H1 (cell line): ENCODE results near the gene UTP14C. TPM values are rescaled to one million over a fixed set of nuclear protein-coding genes. Genes with fewer than 3 reads are reported as not detected.

Experiments used
- CTCF ChIA-PET: fragments of 300-600 bp; sonication (Branson Sonifier 250); formaldehyde crosslinking; loops from one replicate; lab custom pipeline; 2021; ENCODE audit not compliant: partially characterized antibody; lab: Charles Lee
- POLR2A ChIA-PET: fragments of 300-600 bp; sonication (Branson Sonifier 250); formaldehyde crosslinking; loops from one replicate; lab custom pipeline; 2021; ENCODE audit warnings: inconsistent platforms; ENCODE audit not compliant: partially characterized antibody; lab: Charles Lee
- DNase-seq, 2 experiments: peaks; one replicate each; pipeline versions ENCODE4 v3.0.0 to v3.0.0-alpha.2; 2010 to 2022; ENCODE audit warnings: low spot score in 2 of 2, low read depth in 1 of 2, mixed read lengths in 1 of 2
- FAIRE-seq: peaks from 2 replicates; lab custom pipeline; 2011; peaks lifted over from hg19 to GRCh38; lab: Jason Lieb, UNC
- H2AFZ ChIP-seq: 2 replicates; pipeline ENCODE4 v1.8.1; 2012; ENCODE audit warnings: low read length, inconsistent platforms
- H2AK5ac ChIP-seq: 2 replicates; pipeline ENCODE4 v1.6.1; 2013; ENCODE audit warnings: low read depth, low read length
- H2BK120ac ChIP-seq: replicated peaks from 2 replicates; pipeline ENCODE3; 2013; ENCODE audit warnings: low read depth, low read length, inconsistent platforms
- H2BK12ac ChIP-seq: 2 replicates; pipeline ENCODE4 v1.6.1; 2013; ENCODE audit warnings: low read depth, low read length
- H2BK15ac ChIP-seq: 2 replicates; pipeline ENCODE4 v1.6.1; 2013; ENCODE audit warnings: low read length
- H2BK20ac ChIP-seq: 2 replicates; pipeline ENCODE4 v1.6.1; 2013; ENCODE audit warnings: low read length
- H2BK5ac ChIP-seq: 2 replicates; pipeline ENCODE4 v1.6.1; 2013; ENCODE audit warnings: low read depth, low read length
- H3K14ac ChIP-seq: 2 replicates; pipeline ENCODE4 v1.6.1; 2013; ENCODE audit warnings: inconsistent platforms; ENCODE audit not compliant: insufficient read length
- H3K18ac ChIP-seq: 2 replicates; pipeline ENCODE4 v1.6.1; 2013; ENCODE audit warnings: low read length; ENCODE audit errors: extremely low read depth
- H3K23ac ChIP-seq: 2 replicates; pipeline ENCODE4 v1.6.1; 2013; ENCODE audit warnings: inconsistent platforms; ENCODE audit not compliant: insufficient read length
- H3K23me2 ChIP-seq: 2 replicates; pipeline ENCODE4 v1.6.1; 2013; ENCODE audit warnings: low read depth, low read length
- H3K27ac ChIP-seq: 2 replicates; pipeline ENCODE4 v1.6.1; 2011; ENCODE audit warnings: low read depth, low read length, inconsistent platforms
- H3K27me3 ChIP-seq, 4 experiments: replicated peaks in 1 of 4; 1 replicate in 1 of 4; 2 replicates in 3 of 4; pipeline versions ENCODE4 v1.6.1 to v1.8.1; 2011 to 2013; ENCODE audit warnings: low read length in 3 of 4, mild to moderate bottlenecking in 3 of 4, inconsistent platforms in 2 of 4, mixed read lengths in 2 of 4, moderate library complexity in 1 of 4; ENCODE audit not compliant: control insufficient read depth in 3 of 4, insufficient read depth in 3 of 4; ENCODE audit errors: extremely low read depth in 1 of 4
- H3K36me3 ChIP-seq, 4 experiments: 2 replicates each; pipeline versions ENCODE4 v1.6.1 to v1.8.1; 2011 to 2013; ENCODE audit warnings: mild to moderate bottlenecking in 4 of 4, low read length in 3 of 4, moderate library complexity in 2 of 4, control low read depth in 1 of 4, inconsistent platforms in 1 of 4; ENCODE audit not compliant: insufficient read depth in 4 of 4, control insufficient read depth in 2 of 4
- H3K4ac ChIP-seq: replicated peaks from 2 replicates; pipeline ENCODE3; 2013; ENCODE audit warnings: low read length, low read depth, mixed read lengths, inconsistent platforms; ENCODE audit not compliant: insufficient read length
- H3K4me1 ChIP-seq, 4 experiments: replicated peaks in 1 of 4; 1 replicate in 1 of 4; 2 replicates in 3 of 4; pipeline versions ENCODE4 v1.6.1 to v1.8.1; 2011 to 2013; ENCODE audit warnings: low read length in 3 of 4, inconsistent platforms in 2 of 4, mixed read lengths in 1 of 4; ENCODE audit not compliant: insufficient read depth in 4 of 4, control insufficient read depth in 3 of 4
- H3K4me2 ChIP-seq, 2 experiments: 2 replicates each; pipeline versions ENCODE4 v1.6.1 to v1.8.1; 2011 to 2013; ENCODE audit warnings: low read depth in 2 of 2, low read length in 2 of 2, control low read depth in 1 of 2, inconsistent platforms in 1 of 2, mild to moderate bottlenecking in 1 of 2; ENCODE audit not compliant: insufficient read depth in 1 of 2
- H3K4me3 ChIP-seq, 4 experiments: fragments of 200-600, 300-600 bp in 1 of 4; sonication (generic), shearing (Covaris generic), sonication (Bioruptor Twin) in 1 of 4; 2 replicates each; pipeline versions ENCODE4 v1.5.1 to v1.8.1; 2011 to 2016; ENCODE audit warnings: low read length in 4 of 4, low read depth in 3 of 4, control low read depth in 2 of 4, inconsistent platforms in 2 of 4, mild to moderate bottlenecking in 2 of 4, mixed read lengths in 1 of 4, moderate library complexity in 1 of 4; ENCODE audit not compliant: insufficient read depth in 2 of 4; ENCODE audit errors: extremely low read depth in 1 of 4
- H3K56ac ChIP-seq: replicated peaks from 2 replicates; pipeline ENCODE3; 2013; ENCODE audit warnings: low read depth, mild to moderate bottlenecking, mixed read lengths, low read length, inconsistent platforms; ENCODE audit not compliant: insufficient read length
- H3K79me1 ChIP-seq: 2 replicates; pipeline ENCODE4 v1.6.1; 2013; ENCODE audit warnings: low read depth, low read length, control low read depth
- H3K79me2 ChIP-seq, 2 experiments: 2 replicates each; pipeline versions ENCODE4 v1.6.1 to v1.8.1; 2012 to 2013; ENCODE audit warnings: low read length in 2 of 2, mild to moderate bottlenecking in 2 of 2, inconsistent platforms in 1 of 2; ENCODE audit not compliant: insufficient read depth in 2 of 2, control insufficient read depth in 1 of 2
- H3K9ac ChIP-seq, 4 experiments: replicated peaks in 1 of 4; 1 replicate in 1 of 4; 2 replicates in 3 of 4; pipeline versions ENCODE4 v1.6.1 to v1.8.1; 2011 to 2013; ENCODE audit warnings: low read depth in 3 of 4, low read length in 3 of 4, control low read depth in 2 of 4, mild to moderate bottlenecking in 2 of 4, moderate library complexity in 2 of 4, inconsistent platforms in 1 of 4; ENCODE audit errors: extremely low read depth in 1 of 4
- H3K9me3 ChIP-seq, 2 experiments: 2 replicates each; pipeline versions ENCODE4 v1.6.1 to v1.8.1; 2012 to 2013; ENCODE audit warnings: mild to moderate bottlenecking in 2 of 2, moderate library complexity in 2 of 2, control low read depth in 1 of 2, inconsistent platforms in 1 of 2, low read depth in 1 of 2, low read length in 1 of 2, mixed read lengths in 1 of 2; ENCODE audit not compliant: insufficient read depth in 2 of 2
- H4K20me1 ChIP-seq, 2 experiments: replicated peaks in 1 of 2; 2 replicates each; pipeline versions ENCODE3 to v1.8.1; 2011 to 2013; ENCODE audit warnings: inconsistent platforms in 2 of 2, low read length in 2 of 2, mild to moderate bottlenecking in 1 of 2; ENCODE audit not compliant: insufficient read depth in 2 of 2, control insufficient read depth in 1 of 2
- H4K5ac ChIP-seq: 2 replicates; pipeline ENCODE4 v1.6.1; 2013; ENCODE audit warnings: low read length, low read depth, mixed read lengths, inconsistent platforms; ENCODE audit not compliant: insufficient read length
- H4K8ac ChIP-seq: 2 replicates; pipeline ENCODE4 v1.8.0; 2013; ENCODE audit warnings: mild to moderate bottlenecking, moderate library complexity, low read length, inconsistent platforms; ENCODE audit not compliant: insufficient read depth; ENCODE audit errors: extremely low read depth
- H4K91ac ChIP-seq: replicated peaks from 2 replicates; pipeline ENCODE3; 2013; ENCODE audit warnings: low read length, mixed read lengths, inconsistent platforms; ENCODE audit not compliant: insufficient read length
- CEBPB ChIP-seq: IDR thresholded peaks from 2 replicates; pipeline ENCODE4 v1.6.1; 2012; ENCODE audit warnings: low read depth, low read length
- CTCF ChIP-seq, 3 experiments: IDR thresholded peaks; 1 replicate in 2 of 3; 2 replicates in 1 of 3; pipeline versions ENCODE4 v1.5.1 to v1.6.1; 2011; ENCODE audit warnings: low read length in 3 of 3, mild to moderate bottlenecking in 3 of 3, inconsistent platforms in 2 of 3, low read depth in 1 of 3, moderate library complexity in 1 of 3; ENCODE audit not compliant: insufficient read depth in 1 of 3; ENCODE audit errors: control extremely low read depth in 1 of 3
- HDAC2 ChIP-seq, 2 experiments: fragments of 300-600 bp in 1 of 2; sonication (generic) in 1 of 2; IDR thresholded peaks; 2 replicates each; pipeline ENCODE4 v1.6.1; 2011 to 2012; ENCODE audit warnings: low read depth in 2 of 2, low read length in 2 of 2, mild to moderate bottlenecking in 2 of 2, moderate library complexity in 2 of 2, borderline replicate concordance in 1 of 2, inconsistent platforms in 1 of 2
- JUND ChIP-seq: IDR thresholded peaks from 2 replicates; pipeline ENCODE4 v1.6.1; 2011; ENCODE audit warnings: mild to moderate bottlenecking, improper control_type of control experiment, low read length
- RFX5 ChIP-seq: IDR thresholded peaks from 2 replicates; pipeline ENCODE4 v1.6.1; 2011; ENCODE audit warnings: low read depth, low read length, improper control_type of control experiment, borderline replicate concordance
- RNF2 ChIP-seq: fragments of 200-900, 300-1000 bp; sonication (generic); IDR thresholded peaks from 2 replicates; pipeline ENCODE4 v1.7.1; 2016; ENCODE audit warnings: borderline replicate concordance, low read depth, mild to moderate bottlenecking, antibody characterized with exemption, low read length; ENCODE audit not compliant: poor library complexity, severe bottlenecking; ENCODE audit errors: missing control alignments
- SIX5 ChIP-seq: IDR thresholded peaks from 2 replicates; pipeline ENCODE4 v1.6.1; 2011; ENCODE audit warnings: mild to moderate bottlenecking, low read depth, low read length
- SUZ12 ChIP-seq: fragments of 200-600 bp; sonication (generic); IDR thresholded peaks from 2 replicates; pipeline ENCODE4 v1.6.1; 2012; ENCODE audit warnings: mild to moderate bottlenecking, inconsistent platforms, low read length, moderate library complexity, mixed read lengths
- TAF1 ChIP-seq: IDR thresholded peaks from 2 replicates; pipeline ENCODE4 v1.6.1; 2011; ENCODE audit warnings: mild to moderate bottlenecking, low read depth, low read length
- TAF7 ChIP-seq: optimal IDR thresholded peaks from 2 replicates; pipeline ENCODE3; 2011; ENCODE audit warnings: low read depth, mild to moderate bottlenecking, inconsistent platforms, low read length, moderate library complexity, borderline replicate concordance
- TBP ChIP-seq: IDR thresholded peaks from 2 replicates; pipeline ENCODE4 v1.6.1; 2011; ENCODE audit warnings: low read depth, low read length, improper control_type of control experiment
- polyA plus RNA-seq, 7 experiments: library from polyadenylated mRNA; depleted of rRNA in 3 of 7; stranded (reverse) in 5 of 7; unstranded in 2 of 7; fragments of >200 nt in 5 of 7; fragments of 200-250 nt in 2 of 7; gene quantifications; 1 replicate in 5 of 7; 2 replicates in 1 of 7; 4 replicates in 1 of 7; pipeline versions ENCODE4 v1.2.1 to v1.2.3, GENCODE V29; 2011 to 2013; ENCODE audit warnings: missing spikeins in 2 of 7, mixed read lengths in 2 of 7
- total RNA-seq: library from RNA; stranded (reverse); fragmentation: NEBNext Ultra II Directional; extraction: Animal tissue kit (Norgen Biotek cat#: 25700); gene quantifications from 2 replicates; pipeline ENCODE4 v1.2.1, GENCODE V29; 2021

The UTP14C gene
- total and polyA plus RNA-seq, 2 of the 8 experiments (the other 6 are each of a cell fraction or from before 2014, with no cell fraction given), result 6.8 to 22.7 TPM

- Histone ChIP-seq H2BK12ac (no peak overlapping the region), H4K5ac (no peak overlapping the region), H3K36me3 (0 out of 8 replicates have a peak, but pooled peaks cover 0 to 4% (median 0%) of the 10 kb centered on the region in 4 experiments), H3K4ac (no peak overlapping the region), H3K14ac (no peak overlapping the region), H2BK20ac (no peak overlapping the region), H3K9me3 (peaks cover 42 to 45% of the 10 kb centered on the region in 2 experiments), H2AK5ac (no peak overlapping the region), H3K23ac (no peak overlapping the region), H3K27me3 (no peaks in the 10 kb centered on the region), H3K4me3 (no peak overlapping the region), H4K20me1 (no peaks in the 10 kb centered on the region), H3K4me2 (no peak overlapping the region), H3K4me1 (no peaks in the 10 kb centered on the region), H4K8ac (no peak overlapping the region), H3K79me2 (no peaks in the 10 kb centered on the region), H3K56ac (no peak overlapping the region), H3K27ac (no peak overlapping the region), H3K23me2 (no peaks in the 10 kb centered on the region), H2BK15ac (no peak overlapping the region), H3K9ac (no peak overlapping the region), H4K91ac (no peak overlapping the region), H2BK5ac (no peak overlapping the region), H2AFZ (no peak overlapping the region), H3K18ac (no peak overlapping the region), H2BK120ac (no peak overlapping the region), H3K79me1 (no peaks in the 10 kb centered on the region)
- DNase-seq (no peak), FAIRE-seq (no peak)
- ChIA-PET POLR2A (no interaction called here), CTCF (no interaction called here)
- TF ChIP-seq JUND, result no peak
- TF ChIP-seq HDAC2 (IDR thresholded peaks at IDR 0.05; ENCODE audit: borderline replicate concordance in 1 of 2, low read depth in 2 of 2, low read length in 2 of 2), result no peak
- no peak for TF ChIP-seq TAF1
- TF ChIP-seq SUZ12, result no peak
- no peak for TF ChIP-seq CTCF (IDR thresholded peaks at IDR 0.05; ENCODE audit: control extremely low read depth in 1 of 3, insufficient read depth in 1 of 3, low read depth in 1 of 3, low read length in 3 of 3)
- no peak for TF ChIP-seq RFX5
- no peak for TF ChIP-seq CEBPB
- TF ChIP-seq SIX5, result no peak
- TF ChIP-seq RNF2, result no peak
- no peak for TF ChIP-seq TBP
- TF ChIP-seq TAF7, result no peak
Measured at GRCh38 chr13:52067237-52067636, 42.7 kb downstream of the UTP14C start.
